Cardiac fibroblast (primary cell): Measurements from ENCODE around the gene TMEM135.
"Not testable (repeated sequence)": the region's sequence is repeated elsewhere in the genome, so short reads cannot be mapped to it uniquely, and the experiment has no call there.

Experiments used
- DNase-seq, 2 donors: peaks; one replicate each; pipeline versions ENCODE4 v3.0.0 to v3.0.0-alpha.2; 2010; ENCODE audit warnings: low read depth in 2 of 2
- H3K4me3 ChIP-seq, 2 donors: replicated peaks in 1 of 2; 1 replicate in 1 of 2; 2 replicates in 1 of 2; pipeline ENCODE4 v1.5.1; 2011; ENCODE audit warnings: low read depth in 2 of 2, low read length in 2 of 2, mild to moderate bottlenecking in 2 of 2, moderate library complexity in 1 of 2
- TF ChIP-seq, protein P1 (sequence below): IDR thresholded peaks from one replicate; pipeline ENCODE4 v1.5.1; 2011; ENCODE audit warnings: low read depth, mild to moderate bottlenecking, low read length, inconsistent platforms

TMEM135 gene

DNA sequence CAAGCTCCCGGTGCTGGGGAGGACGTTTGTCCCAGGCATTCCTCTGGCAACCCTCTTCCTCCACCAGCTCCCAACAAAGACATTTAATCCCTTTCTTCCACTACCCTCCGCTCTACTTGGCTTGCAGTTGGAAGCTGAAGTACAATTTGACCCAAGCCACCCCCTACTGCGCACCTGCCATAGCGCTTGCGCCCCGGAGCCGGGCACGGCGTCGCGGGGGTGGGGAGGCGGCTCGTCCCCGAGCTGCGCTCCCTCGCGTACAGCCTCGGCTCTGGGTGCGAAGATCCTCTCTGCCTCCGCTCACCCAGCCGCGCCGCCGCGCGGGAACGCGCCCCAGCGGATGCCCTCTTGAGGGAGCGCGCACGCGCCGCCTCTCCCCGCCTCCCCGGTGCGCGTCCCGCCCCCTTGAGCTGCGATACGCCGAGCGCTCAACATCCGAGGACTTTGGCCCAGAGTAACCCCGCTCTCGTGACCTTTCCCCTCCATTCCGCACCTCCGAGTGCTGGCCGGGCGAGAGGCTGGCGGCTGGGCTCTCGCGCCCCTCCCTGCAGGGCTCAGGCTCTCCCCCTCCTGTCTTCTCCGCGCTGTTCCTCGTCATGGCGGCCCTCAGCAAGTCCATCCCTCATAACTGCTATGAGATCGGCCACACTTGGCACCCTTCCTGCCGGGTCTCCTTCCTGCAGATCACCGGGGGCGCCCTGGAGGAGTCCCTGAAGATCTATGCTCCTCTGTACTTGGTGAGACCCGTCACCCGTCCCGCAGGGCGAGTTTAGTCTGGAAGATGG lies at the start of gene TMEM135:
Gene TMEM135, plus strand, starts transcription at position 485 of the 785 bp plus-strand sequence. Its CDS starts 112 bp downstream, at position 597.
- TF ChIP-seq, protein P1, sequence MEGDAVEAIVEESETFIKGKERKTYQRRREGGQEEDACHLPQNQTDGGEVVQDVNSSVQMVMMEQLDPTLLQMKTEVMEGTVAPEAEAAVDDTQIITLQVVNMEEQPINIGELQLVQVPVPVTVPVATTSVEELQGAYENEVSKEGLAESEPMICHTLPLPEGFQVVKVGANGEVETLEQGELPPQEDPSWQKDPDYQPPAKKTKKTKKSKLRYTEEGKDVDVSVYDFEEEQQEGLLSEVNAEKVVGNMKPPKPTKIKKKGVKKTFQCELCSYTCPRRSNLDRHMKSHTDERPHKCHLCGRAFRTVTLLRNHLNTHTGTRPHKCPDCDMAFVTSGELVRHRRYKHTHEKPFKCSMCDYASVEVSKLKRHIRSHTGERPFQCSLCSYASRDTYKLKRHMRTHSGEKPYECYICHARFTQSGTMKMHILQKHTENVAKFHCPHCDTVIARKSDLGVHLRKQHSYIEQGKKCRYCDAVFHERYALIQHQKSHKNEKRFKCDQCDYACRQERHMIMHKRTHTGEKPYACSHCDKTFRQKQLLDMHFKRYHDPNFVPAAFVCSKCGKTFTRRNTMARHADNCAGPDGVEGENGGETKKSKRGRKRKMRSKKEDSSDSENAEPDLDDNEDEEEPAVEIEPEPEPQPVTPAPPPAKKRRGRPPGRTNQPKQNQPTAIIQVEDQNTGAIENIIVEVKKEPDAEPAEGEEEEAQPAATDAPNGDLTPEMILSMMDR, result no peak
- DNase-seq, result peak; percentile 92 to 96
- peak within 1 kb of the TSS; percentile 94 for H3K4me3 ChIP-seq

GRCh38 chr11:86988351-86988881 lies 49.3 kb upstream of the TMEM135 start:
- H3K4me3 ChIP-seq, result no peak overlapping the region
- TF ChIP-seq, protein P1, result no peak
- DNase-seq, result no peak

DNA sequence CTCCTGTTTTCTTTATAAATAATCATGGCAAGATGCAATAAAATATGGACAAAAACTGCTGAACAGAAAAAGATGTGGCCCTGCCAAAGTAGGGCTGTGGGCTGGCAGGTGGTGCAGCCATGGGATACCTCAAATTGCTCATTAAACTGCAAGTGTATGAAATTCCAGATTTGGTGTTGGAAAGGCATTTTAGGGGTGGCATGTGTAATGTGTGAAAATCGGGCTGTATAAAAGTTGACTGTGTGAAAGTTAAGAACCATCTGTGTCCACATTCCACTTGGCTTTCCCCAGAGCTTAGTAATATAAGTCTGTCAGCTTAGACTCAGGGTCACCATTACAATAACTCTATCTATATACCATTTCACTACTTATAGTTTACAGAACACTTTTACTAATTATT lies 47.7 kb upstream of the TMEM135 start:
- peak in 1 of 2 donors; percentile 19 for DNase-seq
- H3K4me3 ChIP-seq, result no peak overlapping the region
- TF ChIP-seq, protein P1, result no peak

DNA sequence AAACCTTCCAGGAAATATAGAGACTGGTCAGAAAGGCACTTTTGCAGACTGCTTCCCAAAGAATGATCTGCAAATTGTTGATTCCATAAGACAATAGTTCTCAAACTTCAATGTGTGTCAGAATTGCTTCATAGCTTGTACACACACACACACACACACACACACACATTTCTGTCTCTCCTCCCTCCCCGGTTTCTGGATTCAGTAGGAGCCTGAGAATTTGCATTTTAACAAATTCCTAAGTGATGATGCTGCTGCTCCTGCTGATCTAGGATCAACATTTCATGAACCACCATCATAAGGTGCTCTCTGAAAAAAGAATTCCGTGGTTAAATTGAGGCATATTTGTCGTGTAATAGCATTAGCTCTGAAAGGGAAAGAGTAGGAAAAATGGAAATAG lies 47.2 kb upstream of the TMEM135 start:
- TF ChIP-seq, protein P1, result no peak
- peak; percentile 73 to 81 for DNase-seq

GRCh38 chr11:86991341-86991740 lies 46.4 kb upstream of the TMEM135 start:
- TF ChIP-seq, protein P1, result no peak
- H3K4me3 ChIP-seq, result no peak overlapping the region

More for the DNA sequence above, 47.2 kb upstream of the TMEM135 start:
- no peak overlapping the region for H3K4me3 ChIP-seq

GRCh38 chr11:86992340-86992739 lies 45.4 kb upstream of the TMEM135 start:
- not testable (repeated sequence) for DNase-seq, H3K4me3 ChIP-seq

More at GRCh38 chr11:86991341-86991740, 46.4 kb upstream of the TMEM135 start:
- no peak for DNase-seq

GRCh38 chr11:86993031-86993430 lies 44.7 kb upstream of the TMEM135 start:
- TF ChIP-seq, protein P1, result no peak
- no peak for DNase-seq
- no peak overlapping the region for H3K4me3 ChIP-seq
